Measurements from ENCODE around the gene PFDN2. TPM values are rescaled to one million over a fixed set of nuclear protein-coding genes. Genes with fewer than 3 reads are reported as not detected.

Gene PFDN2
- total and polyA plus RNA-seq, 5 experiments from 2014 or later: 37.9 to 91.3 (median 74.6) TPM

DNA sequence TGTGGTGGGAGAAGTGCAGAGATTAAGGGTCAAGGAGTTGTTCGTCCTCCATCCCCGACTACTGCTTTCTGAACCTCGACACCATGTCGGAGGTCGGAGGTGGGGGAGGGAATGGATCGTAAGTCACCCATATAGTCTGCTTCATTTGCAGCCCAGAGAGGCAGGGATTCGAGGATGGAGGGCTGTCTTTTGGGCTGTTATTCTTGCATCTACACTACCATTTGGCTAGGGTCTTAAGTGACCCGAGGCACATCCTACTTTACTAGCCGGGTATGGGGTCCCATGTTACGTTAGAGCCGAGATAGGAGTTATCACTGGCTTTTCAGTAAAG is 42.0 kb upstream of the PFDN2 start:
- no peaks in the 10 kb centered on the region for H3K9me3 Mint-ChIP-seq
- no peak for ATAC-seq
- peak overlapping the region; percentile 74 to 97 (median 96) for H3K27ac Mint-ChIP-seq
- POLR2A ChIA-PET: interaction anchor here (1.3 to 2.5 kb wide), 3 partner anchors 22 to 42 kb away, joined by 4 to 15 read pairs (median 5); partner anchors contain the start of gene NDUFS2
- peaks cover 34 to 73% (median 66%) of the 10 kb centered on the region in 4 donors for H3K4me1 Mint-ChIP-seq
- no peak for DNase-seq
- peak overlapping the region; percentile 88 to 97 (median 93) for H3K4me3 Mint-ChIP-seq
- peaks cover 0 to 51% (median 15%) of the 10 kb centered on the region in 3 donors for H3K36me3 Mint-ChIP-seq
- H3K27me3 Mint-ChIP-seq: no peaks in the 10 kb centered on the region

GRCh38 chr1:161159087-161159912 is 41.5 kb upstream of the PFDN2 start, which contains the start of gene USP21:
TSS of gene USP21 (plus strand) at chr1:161159500. CDS start at chr1:161160641, 1,141 bp downstream.
- peak within 1 kb of the TSS; percentile 88 to 97 (median 93) for H3K4me3 Mint-ChIP-seq
- no peaks in the 10 kb centered on the region for H3K9me3 Mint-ChIP-seq
- peaks cover 35 to 76% (median 66%) of the 10 kb centered on the region in 4 donors for H3K4me1 Mint-ChIP-seq
- H3K27me3 Mint-ChIP-seq: no peaks in the 10 kb centered on the region
- H3K36me3 Mint-ChIP-seq: peaks cover 0 to 46% (median 14%) of the 10 kb centered on the region in 3 donors
- DNase-seq (peak; percentile 85 to 95 (median 91)), ATAC-seq (peak; percentile 89 to 90)
- H3K27ac Mint-ChIP-seq: peak within 1 kb of the TSS; percentile 89 to 97 (median 96)
- POLR2A ChIA-PET: interaction anchor here (0.9 to 2.6 kb wide), 6 partner anchors 9 to 43 kb away, joined by 3 to 12 read pairs (median 4); partner anchors contain the start of genes B4GALT3, NDUFS2, NIT1 and PFDN2

- POLR2A ChIA-PET: interaction anchor here (0.6 to 2.6 kb wide), 11 partner anchors 8 to 374 kb away, joined by 3 to 12 read pairs (median 4); partner anchors contain the start of genes B4GALT3, DEDD, NDUFS2 and NIT1
- Mint-ChIP-seq H3K27me3 (peaks cover 0 to 1% (median 0%) of the 10 kb centered on the region in 5 donors), H3K27ac (peak overlapping the region; percentile 89 to 97 (median 96)), H3K36me3 (peaks cover 5 to 37% (median 10%) of the 10 kb centered on the region in 3 donors), H3K4me3 (peak overlapping the region; percentile 88 to 97 (median 93)), H3K4me1 (peaks cover 38 to 80% (median 68%) of the 10 kb centered on the region in 4 donors), H3K9me3 (no peaks in the 10 kb centered on the region)
- ATAC-seq (no peak), DNase-seq (no peak)
Observed at GRCh38 chr1:161158316-161159010, 40.6 kb upstream of the PFDN2 start.

GRCh38 chr1:161157867-161158266 is 40.0 kb upstream of the PFDN2 start:
- POLR2A ChIA-PET: interaction anchor here (0.6 to 2.6 kb wide), 6 partner anchors 9 to 375 kb away, joined by 3 to 12 read pairs (median 4); partner anchors contain the start of genes B4GALT3, NIT1, PFDN2 and PPOX
- Mint-ChIP-seq H3K27ac (peak overlapping the region in 9 of 10 donors; percentile 89 to 97 (median 96)), H3K4me1 (peaks cover 33 to 79% (median 67%) of the 10 kb centered on the region in 4 donors)

DNA sequence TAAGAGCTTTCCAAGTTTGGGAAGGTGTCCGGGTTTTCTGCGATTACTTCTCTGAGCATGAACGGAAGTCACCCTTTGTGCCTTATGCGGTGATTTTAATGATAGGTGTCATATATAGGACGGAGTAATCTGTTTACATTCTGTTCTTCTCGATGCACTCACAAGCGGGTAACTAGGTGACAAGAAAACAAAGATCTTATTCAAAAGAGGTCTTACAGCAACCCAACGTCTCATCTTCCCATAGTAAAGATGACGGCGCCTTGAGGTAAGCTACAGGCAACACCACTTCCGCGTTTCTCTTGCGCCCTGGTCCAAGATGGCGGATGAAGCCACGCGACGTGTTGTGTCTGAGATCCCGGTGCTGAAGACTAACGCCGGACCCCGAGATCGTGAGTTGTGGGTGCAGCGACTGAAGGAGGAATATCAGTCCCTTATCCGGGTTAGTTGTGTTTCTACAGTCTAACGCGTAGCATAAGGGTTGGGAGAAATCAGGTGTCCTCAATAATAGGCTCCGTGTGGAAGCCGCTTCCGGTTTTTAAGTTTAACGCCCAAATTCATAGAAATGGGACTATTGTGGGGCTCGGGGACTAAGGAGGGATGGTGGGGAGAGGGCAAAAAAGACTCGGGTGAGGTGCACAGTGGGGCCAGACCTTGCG is 36.0 kb upstream of the PFDN2 start, which contains the start of gene UFC1:
UFC1 (plus strand) TSS at position 297 of the 656 bp plus-strand sequence; CDS start at position 317, 20 bp downstream.
- DNase-seq (peak; percentile 65 to 93 (median 84)), ATAC-seq (peak; percentile 91 to 94)
- peaks cover 6 to 17% (median 6%) of the 10 kb centered on the region in 3 donors for H3K36me3 Mint-ChIP-seq
- peaks cover 0 to 1% (median 0%) of the 10 kb centered on the region in 5 donors for H3K27me3 Mint-ChIP-seq
- H3K27ac Mint-ChIP-seq: peak within 1 kb of the TSS; percentile 99 to 100 (median 100)
- no peaks in the 10 kb centered on the region for H3K9me3 Mint-ChIP-seq
- H3K4me3 Mint-ChIP-seq: peak within 1 kb of the TSS; percentile 91 to 100 (median 98)
- peaks cover 14 to 39% (median 31%) of the 10 kb centered on the region in 4 donors for H3K4me1 Mint-ChIP-seq
- POLR2A ChIA-PET: interaction anchor here (0.6 to 4.2 kb wide), 19 partner anchors 8 to 236 kb away, joined by 3 to 73 read pairs (median 5); partner anchors contain the start of genes ARHGAP30, B4GALT3, DEDD and NDUFS2

More at GRCh38 chr1:161157867-161158266, 40.0 kb upstream of the PFDN2 start:
- peak overlapping the region in 9 of 10 donors; percentile 3 to 97 (median 93) for H3K4me3 Mint-ChIP-seq
- H3K36me3 Mint-ChIP-seq: peaks cover 6 to 31% (median 7%) of the 10 kb centered on the region in 3 donors
- peaks cover 0 to 1% (median 0%) of the 10 kb centered on the region in 5 donors for H3K27me3 Mint-ChIP-seq
- DNase-seq (no peak), ATAC-seq (no peak)
- no peaks in the 10 kb centered on the region for H3K9me3 Mint-ChIP-seq

DNA sequence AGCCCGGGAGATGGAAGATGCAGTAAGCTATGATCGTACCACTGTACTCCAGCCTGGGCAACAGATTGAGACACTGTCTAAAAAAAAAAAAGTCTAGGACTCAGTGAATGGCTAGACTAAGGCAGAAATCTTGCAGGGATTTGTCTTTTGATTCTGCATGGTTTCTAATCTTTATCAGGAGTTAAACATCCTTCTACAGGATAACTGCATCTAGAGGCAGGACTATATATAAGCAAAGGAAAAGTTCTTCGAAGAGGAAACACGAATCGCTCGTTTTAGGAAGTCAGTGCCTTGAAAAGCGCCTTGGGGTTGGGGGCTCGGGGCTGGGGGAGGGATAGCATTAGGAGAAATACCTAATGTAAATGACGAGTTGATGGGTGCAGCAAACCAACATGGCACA is 35.3 kb upstream of the PFDN2 start:
- ATAC-seq: no peak
- H3K27ac Mint-ChIP-seq: peak overlapping the region; percentile 90 to 100 (median 100)

GRCh38 chr1:161145832-161146231 is 28.0 kb upstream of the PFDN2 start:
- no peaks in the 10 kb centered on the region for H3K4me1 Mint-ChIP-seq
- no peaks in the 10 kb centered on the region for H3K27me3 Mint-ChIP-seq
- no peak for DNase-seq
- ATAC-seq: no peak
- no peaks in the 10 kb centered on the region for H3K9me3 Mint-ChIP-seq
- POLR2A ChIA-PET: interaction anchor here (0.9 to 1.2 kb wide), 2 partner anchors 13 to 25 kb away, joined by 3 to 4 read pairs; no protein-coding TSS in a partner anchor
- H3K27ac Mint-ChIP-seq: no peak overlapping the region
- no peaks in the 10 kb centered on the region for H3K36me3 Mint-ChIP-seq
- H3K4me3 Mint-ChIP-seq: no peak overlapping the region

More for the DNA sequence above, 35.3 kb upstream of the PFDN2 start:
- Mint-ChIP-seq H3K4me1 (peaks cover 12 to 33% (median 27%) of the 10 kb centered on the region in 4 donors), H3K4me3 (peak overlapping the region; percentile 70 to 100 (median 98)), H3K27me3 (peaks cover 0 to 1% (median 0%) of the 10 kb centered on the region in 5 donors), H3K9me3 (no peaks in the 10 kb centered on the region), H3K36me3 (peaks cover 6 to 17% (median 6%) of the 10 kb centered on the region in 3 donors)
- no peak for DNase-seq
- POLR2A ChIA-PET: interaction anchor here (0.6 to 4.2 kb wide), 18 partner anchors 9 to 236 kb away, joined by 3 to 73 read pairs (median 6); partner anchors contain the start of genes ARHGAP30, B4GALT3, DEDD and NDUFS2

DNA sequence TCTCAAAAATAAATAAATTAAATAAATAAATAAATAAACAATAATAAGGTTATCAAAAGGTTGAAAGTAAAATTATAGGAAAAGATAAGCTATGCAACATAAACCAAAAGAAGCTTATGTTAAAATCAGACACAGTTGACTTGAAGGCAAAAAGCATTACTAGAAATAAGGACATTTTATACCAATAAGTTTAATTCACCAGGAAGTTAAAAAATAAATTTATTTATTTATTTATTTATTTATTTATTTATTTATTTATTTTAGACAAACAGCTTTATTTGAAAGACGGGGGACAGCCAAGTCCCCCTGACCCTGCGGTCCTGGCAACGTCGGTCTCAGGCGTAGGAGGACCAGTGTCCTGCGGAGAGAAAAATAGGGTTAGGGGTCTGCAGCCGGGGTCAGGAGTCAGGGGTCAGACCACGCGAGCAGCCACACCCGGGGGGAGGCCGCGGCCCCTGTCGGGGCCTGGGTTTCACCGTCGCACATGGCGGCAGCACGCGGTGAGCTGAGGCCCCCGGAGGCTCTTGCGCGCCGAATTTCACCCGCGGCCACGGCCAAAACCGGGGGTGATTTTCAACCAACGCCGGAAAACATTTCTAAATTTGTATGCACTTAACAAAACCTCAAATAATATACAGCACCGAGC is 23.0 kb upstream of the PFDN2 start:
- POLR2A ChIA-PET: interaction anchor here (0.6 to 3.5 kb wide), 4 partner anchors 9 to 825 kb away, joined by 3 to 14 read pairs (median 4); partner anchors contain the start of gene DEDD
- no peak for DNase-seq
- H3K9me3 Mint-ChIP-seq: no peaks in the 10 kb centered on the region
- H3K27me3 Mint-ChIP-seq: no peaks in the 10 kb centered on the region
- ATAC-seq: no peak
- no peak overlapping the region for H3K27ac Mint-ChIP-seq
- H3K36me3 Mint-ChIP-seq: no peaks in the 10 kb centered on the region
- H3K4me3 Mint-ChIP-seq: no peak overlapping the region
- H3K4me1 Mint-ChIP-seq: peaks cover 0 to 17% (median 11%) of the 10 kb centered on the region in 4 donors

DNA sequence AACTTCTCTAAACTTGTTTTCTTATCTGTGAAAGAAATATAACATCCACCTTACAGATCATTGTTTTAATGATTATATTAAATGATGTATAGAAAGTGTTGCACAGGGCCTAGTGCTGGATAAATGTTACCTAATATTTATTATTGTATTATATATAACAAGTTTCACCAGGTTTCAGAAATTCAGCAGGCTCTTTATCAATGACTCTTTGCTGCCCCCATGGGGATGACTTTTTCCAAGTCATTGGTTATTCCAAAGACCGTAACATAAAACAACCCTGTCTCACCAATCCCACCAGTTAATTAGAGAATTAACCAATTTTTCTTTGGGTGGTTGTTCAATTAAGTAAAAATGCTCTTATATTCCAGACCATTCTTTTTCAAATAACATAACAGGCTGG is 21.9 kb upstream of the PFDN2 start:
- Mint-ChIP-seq H3K27me3 (no peaks in the 10 kb centered on the region), H3K36me3 (no peaks in the 10 kb centered on the region), H3K9me3 (no peaks in the 10 kb centered on the region), H3K27ac (no peak overlapping the region), H3K4me3 (no peak overlapping the region), H3K4me1 (peaks cover 7 to 23% (median 16%) of the 10 kb centered on the region in 4 donors)
- POLR2A ChIA-PET: interaction anchor here (3.5 kb wide), 1 partner anchor 8 kb away, joined by 14 read pairs; the partner anchor contains the start of gene DEDD
- ATAC-seq (peak; percentile 54 to 59), DNase-seq (peak in 5 of 10 donors; percentile 20 to 53 (median 45))

- peak overlapping the region in 9 of 10 donors; percentile 7 to 87 (median 58) for H3K27ac Mint-ChIP-seq
- no peaks in the 10 kb centered on the region for H3K36me3 Mint-ChIP-seq
- H3K4me3 Mint-ChIP-seq: peak overlapping the region in 1 of 10 donors; percentile 9
- no peak for ATAC-seq
- H3K27me3 Mint-ChIP-seq: no peaks in the 10 kb centered on the region
- H3K9me3 Mint-ChIP-seq: no peaks in the 10 kb centered on the region
- H3K4me1 Mint-ChIP-seq: peaks cover 7 to 24% (median 17%) of the 10 kb centered on the region in 4 donors
- POLR2A ChIA-PET: interaction anchor here (1.0 to 1.5 kb wide), 2 partner anchors 9 to 15 kb away, joined by 4 read pairs; partner anchors contain the start of gene UFC1
- DNase-seq: no peak
Observed at GRCh38 chr1:161138431-161138830, 20.6 kb upstream of the PFDN2 start.

- DNase-seq (no peak), ATAC-seq (no peak)
- POLR2A ChIA-PET: interaction anchor here (1.0 to 1.5 kb wide), 3 partner anchors 9 to 64 kb away, joined by 3 to 4 read pairs (median 4); partner anchors contain the start of genes NDUFS2 and UFC1
- Mint-ChIP-seq H3K4me1 (peaks cover 7 to 24% (median 17%) of the 10 kb centered on the region in 4 donors), H3K27me3 (no peaks in the 10 kb centered on the region), H3K27ac (peak overlapping the region in 1 of 10 donors; percentile 43), H3K4me3 (no peak overlapping the region), H3K36me3 (no peaks in the 10 kb centered on the region), H3K9me3 (no peaks in the 10 kb centered on the region)
Observed at GRCh38 chr1:161137881-161138280, 20.0 kb upstream of the PFDN2 start.
